ENCODE measurements around the gene GCNT4. TPM values are rescaled to one million over a fixed set of nuclear protein-coding genes. Genes with fewer than 3 reads are reported as not detected.

The GCNT4 gene
- total RNA-seq, 1 donor from 2014 or later: 1.9 TPM

- Histone ChIP-seq H3K4me3 (no peak overlapping the region), H3K27ac (no peak overlapping the region), H3K9me3 (no peaks in the 10 kb centered on the region), H3K36me3 (no peaks in the 10 kb centered on the region), H3K27me3 (ENCODE audit: low read depth) (no peaks in the 10 kb centered on the region), H3K4me1 (no peaks in the 10 kb centered on the region)
- intact Hi-C loops (cut with DNase I): no loop called here
- DNase-seq: no peak
- no peak for TF ChIP-seq CTCF (IDR thresholded peaks at IDR 0.05)
- no peak for ATAC-seq
These were observed 15.1 kb upstream of the GCNT4 start for GRCh38 chr5:75067434-75067833.

- H3K36me3 ChIP-seq: no peaks in the 10 kb centered on the region
- ATAC-seq: no peak
- no peaks in the 10 kb centered on the region for H3K4me1 ChIP-seq
- H3K27me3 ChIP-seq (ENCODE audit: low read depth): no peaks in the 10 kb centered on the region
- intact Hi-C loops (cut with DNase I): no loop called here
- no peak overlapping the region for H3K27ac ChIP-seq
- H3K9me3 ChIP-seq: no peaks in the 10 kb centered on the region
- no peak for TF ChIP-seq CTCF (IDR thresholded peaks at IDR 0.05)
- H3K4me3 ChIP-seq: no peak overlapping the region
- DNase-seq: no peak
These were observed 10.7 kb upstream of the GCNT4 start for GRCh38 chr5:75062925-75063531.

GRCh38 chr5:75059912-75060545, 7.7 kb upstream of the GCNT4 start:
- ATAC-seq (no peak), DNase-seq (no peak)
- Histone ChIP-seq H3K27ac (no peak overlapping the region), H3K9me3 (no peaks in the 10 kb centered on the region), H3K36me3 (no peaks in the 10 kb centered on the region), H3K4me1 (no peaks in the 10 kb centered on the region), H3K4me3 (no peak overlapping the region), H3K27me3 (ENCODE audit: low read depth) (no peaks in the 10 kb centered on the region)
- intact Hi-C loops (cut with DNase I): no loop called here
- no peak for TF ChIP-seq CTCF (IDR thresholded peaks at IDR 0.05)

GRCh38 chr5:75058986-75059535, 6.7 kb upstream of the GCNT4 start:
- intact Hi-C loops (cut with DNase I): no loop called here
- no peak for TF ChIP-seq CTCF (IDR thresholded peaks at IDR 0.05)
- Histone ChIP-seq H3K9me3 (no peaks in the 10 kb centered on the region), H3K27me3 (ENCODE audit: low read depth) (no peaks in the 10 kb centered on the region), H3K27ac (no peak overlapping the region), H3K4me3 (no peak overlapping the region), H3K36me3 (no peaks in the 10 kb centered on the region), H3K4me1 (peaks cover 7% of the 10 kb centered on the region)
- DNase-seq (no peak), ATAC-seq (no peak)

GRCh38 chr5:75057561-75057960, 5.2 kb upstream of the GCNT4 start:
- Histone ChIP-seq H3K4me3 (no peak overlapping the region), H3K36me3 (no peaks in the 10 kb centered on the region), H3K9me3 (no peaks in the 10 kb centered on the region), H3K27ac (no peak overlapping the region), H3K27me3 (ENCODE audit: low read depth) (no peaks in the 10 kb centered on the region), H3K4me1 (peaks cover 8% of the 10 kb centered on the region)
- intact Hi-C loops (cut with DNase I): no loop called here
- DNase-seq (no peak), ATAC-seq (no peak)
- no peak for TF ChIP-seq CTCF (IDR thresholded peaks at IDR 0.05)

Measured in lower lobe of right lung (tissue), 2 donors.